ENCODE results near the gene NDUFA12. TPM values are rescaled to one million over a fixed set of nuclear protein-coding genes. Genes with fewer than 3 reads are reported as not detected.

The NDUFA12 gene
- total and polyA plus RNA-seq, 2 of the 13 experiments (the other 11 are each of a cell fraction or from before 2014, with no cell fraction given), result 101 to 173 TPM

GRCh38 chr12:94930216-94930654 is 73.3 kb downstream of the NDUFA12 start (continued):
- TF ChIP-seq ZNF383 (CRISPR knock-in tag; IDR thresholded peaks at IDR 0.05; ENCODE audit: borderline replicate concordance) (no peak), EP300 (IDR thresholded peaks at IDR 0.05; ENCODE audit: low read depth in 2 of 2, low read length in 2 of 2) (peak in 1 of 2 experiments; percentile 92; a peak in 2 of 4 replicates), EP300 (CRISPR knock-in tag; IDR thresholded peaks at IDR 0.05; ENCODE audit: borderline replicate concordance) (peak; percentile 45; the same call in 1 of the 2 replicates), MAFK (conservative IDR thresholded peaks at IDR 0.05 in 1 of 2, IDR thresholded peaks at IDR 0.05 in 1 of 2; ENCODE audit: low read length in 2 of 2) (no peak), PPARG (CRISPR knock-in tag; conservative IDR thresholded peaks at IDR 0.05) (peak; percentile 87), SSRP1 (CRISPR knock-in tag; IDR thresholded peaks at IDR 0.05) (peak; percentile 58; the same call in 1 of the 2 replicates), ZNF709 (CRISPR knock-in tag; IDR thresholded peaks at IDR 0.05) (peak; percentile 57; the same call in 1 of the 2 replicates), NR2F1 (CRISPR knock-in tag; IDR thresholded peaks at IDR 0.05) (peak; percentile 20 to 72; a peak in 2 of 4 replicates), ZNF547 (CRISPR knock-in tag; IDR thresholded peaks at IDR 0.05) (0 out of 2 replicates have a peak, but pooled peaks have one; percentile 44), FOXO1 (CRISPR knock-in tag; IDR thresholded peaks at IDR 0.05) (peak; percentile 77; the same call in 1 of the 2 replicates), ZNF343 (CRISPR knock-in tag; IDR thresholded peaks at IDR 0.05) (no peak), PCBP2 (optimal IDR thresholded peaks at IDR 0.05; ENCODE audit: low read depth, low read length, poor library complexity, severe bottlenecking) (no peak), ZNF207 (IDR thresholded peaks at IDR 0.05; ENCODE audit: borderline replicate concordance) (no peak), AGO2 (optimal IDR thresholded peaks at IDR 0.05; ENCODE audit: low read depth, low read length) (no peak), ZSCAN9 (CRISPR knock-in tag; IDR thresholded peaks at IDR 0.05; ENCODE audit: borderline replicate concordance) (peak; percentile 80; the same call in 1 of the 2 replicates), ARNT (IDR thresholded peaks at IDR 0.05) (no peak), ZNF230 (CRISPR knock-in tag; IDR thresholded peaks at IDR 0.05) (no peak), ZNF784 (CRISPR knock-in tag; IDR thresholded peaks at IDR 0.05; ENCODE audit: borderline replicate concordance) (0 out of 2 replicates have a peak, but pooled peaks have one; percentile 54), ZNF337 (CRISPR knock-in tag; IDR thresholded peaks at IDR 0.05; ENCODE audit: borderline replicate concordance, low read depth) (peak; percentile 83; the same call in 1 of the 2 replicates), ZNF629 (CRISPR knock-in tag; conservative IDR thresholded peaks at IDR 0.05) (no peak), MXI1 (IDR thresholded peaks at IDR 0.05; ENCODE audit: borderline replicate concordance, low read depth, low read length) (no peak), ATF5 (CRISPR knock-in tag; IDR thresholded peaks at IDR 0.05; ENCODE audit: low read depth) (no peak), NR2F2 (IDR thresholded peaks at IDR 0.05; ENCODE audit: borderline replicate concordance, low read depth) (peak; percentile 94), RFX5 (IDR thresholded peaks at IDR 0.05; ENCODE audit: low read depth, low read length) (no peak), ZNF562 (CRISPR knock-in tag; IDR thresholded peaks at IDR 0.05; ENCODE audit: borderline replicate concordance) (no peak)
- TF ChIP-seq, protein P1, sequence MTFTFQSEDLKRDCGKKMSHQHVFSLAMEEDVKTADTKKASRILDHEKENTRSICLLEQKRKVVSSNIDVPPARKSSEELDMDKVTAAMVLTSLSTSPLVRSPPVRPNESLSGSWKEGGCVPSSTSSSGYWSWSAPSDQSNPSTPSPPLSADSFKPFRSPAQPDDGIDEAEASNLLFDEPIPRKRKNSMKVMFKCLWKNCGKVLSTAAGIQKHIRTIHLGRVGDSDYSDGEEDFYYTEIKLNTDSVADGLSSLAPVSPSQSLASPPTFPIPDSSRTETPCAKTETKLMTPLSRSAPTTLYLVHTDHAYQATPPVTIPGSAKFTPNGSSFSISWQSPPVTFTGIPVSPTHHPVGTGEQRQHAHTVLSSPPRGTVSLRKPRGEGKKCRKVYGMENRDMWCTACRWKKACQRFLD (CRISPR knock-in tag; IDR thresholded peaks at IDR 0.05; ENCODE audit: borderline replicate concordance), result no peak
- TF ChIP-seq, protein P2, sequence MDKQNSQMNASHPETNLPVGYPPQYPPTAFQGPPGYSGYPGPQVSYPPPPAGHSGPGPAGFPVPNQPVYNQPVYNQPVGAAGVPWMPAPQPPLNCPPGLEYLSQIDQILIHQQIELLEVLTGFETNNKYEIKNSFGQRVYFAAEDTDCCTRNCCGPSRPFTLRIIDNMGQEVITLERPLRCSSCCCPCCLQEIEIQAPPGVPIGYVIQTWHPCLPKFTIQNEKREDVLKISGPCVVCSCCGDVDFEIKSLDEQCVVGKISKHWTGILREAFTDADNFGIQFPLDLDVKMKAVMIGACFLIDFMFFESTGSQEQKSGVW (CRISPR knock-in tag; IDR thresholded peaks at IDR 0.05; ENCODE audit: borderline replicate concordance), result no peak
